WTC11 (cell line): ENCODE measurements around the gene SND1.

Experiments used
- E2F1 ChIP-seq: sonication (generic); formaldehyde crosslinking; IDR thresholded peaks from 2 replicates; pipeline ENCODE4 v1.8.0; 2022; ENCODE audit warnings: mild to moderate bottlenecking, missing genetic modification reagents
- FOXJ3 ChIP-seq: sonication (generic); formaldehyde crosslinking; IDR thresholded peaks from 2 replicates; pipeline ENCODE4 v1.9.0; 2021; ENCODE audit warnings: missing genetic modification reagents, mild to moderate bottlenecking, borderline replicate concordance
- HMGA2 ChIP-seq: fragments of 250-450 bp; sonication (Bioruptor Pico); IDR thresholded peaks from 2 replicates; pipeline ENCODE4 v1.4.0; 2021; ENCODE audit warnings: mild to moderate bottlenecking, moderate library complexity
- HMGXB4 ChIP-seq: sonication (generic); formaldehyde crosslinking; IDR thresholded peaks from 2 replicates; pipeline ENCODE4 v1.8.1; 2023; ENCODE audit warnings: mild to moderate bottlenecking, moderate library complexity, missing genetic modification reagents
- KAT7 ChIP-seq: sonication (generic); formaldehyde crosslinking; IDR thresholded peaks from 2 replicates; pipeline ENCODE4 v1.8.1; 2023; ENCODE audit warnings: missing genetic modification reagents, mild to moderate bottlenecking, borderline replicate concordance
- RELA ChIP-seq: sonication (generic); formaldehyde crosslinking; IDR thresholded peaks from 2 replicates; pipeline ENCODE4 v1.8.1; 2022; ENCODE audit warnings: missing genetic modification reagents, mild to moderate bottlenecking, borderline replicate concordance
- SP1 ChIP-seq: sonication (generic); formaldehyde crosslinking; conservative IDR thresholded peaks from 2 replicates; pipeline ENCODE4 v1.8.1; 2022; ENCODE audit warnings: missing genetic modification reagents
- STAT6 ChIP-seq: sonication (generic); formaldehyde crosslinking; conservative IDR thresholded peaks from 2 replicates; pipeline ENCODE4 v1.8.1; 2023; ENCODE audit warnings: mild to moderate bottlenecking, low read depth, missing genetic modification reagents, moderate library complexity
- TEAD4 ChIP-seq: sonication (generic); formaldehyde crosslinking; IDR thresholded peaks from 2 replicates; pipeline ENCODE4 v1.8.0; 2022; ENCODE audit warnings: mild to moderate bottlenecking, missing genetic modification reagents
- ZBTB21 ChIP-seq: sonication (generic); formaldehyde crosslinking; IDR thresholded peaks from 2 replicates; pipeline ENCODE4 v1.8.1; 2023; ENCODE audit warnings: mild to moderate bottlenecking, missing genetic modification reagents, borderline replicate concordance
- TF ChIP-seq, protein P1 (sequence below): fragments of 200-600 bp; IDR thresholded peaks from 2 replicates; pipeline ENCODE4 v1.8.0; 2022; ENCODE audit warnings: antibody characterized with exemption
- TF ChIP-seq, protein P2 (sequence below): fragments of 250-450 bp; sonication (Bioruptor Pico); conservative IDR thresholded peaks from 2 replicates; pipeline ENCODE4 v1.9.0; 2021; ENCODE audit warnings: mild to moderate bottlenecking
- TF ChIP-seq, protein P3 (sequence below): fragments of 250-450 bp; sonication (Bioruptor Pico); IDR thresholded peaks from 2 replicates; pipeline ENCODE4 v2.1.2; 2022; ENCODE audit warnings: mild to moderate bottlenecking, moderate library complexity

- no peak for TF ChIP-seq HMGXB4
- TF ChIP-seq, protein P1, sequence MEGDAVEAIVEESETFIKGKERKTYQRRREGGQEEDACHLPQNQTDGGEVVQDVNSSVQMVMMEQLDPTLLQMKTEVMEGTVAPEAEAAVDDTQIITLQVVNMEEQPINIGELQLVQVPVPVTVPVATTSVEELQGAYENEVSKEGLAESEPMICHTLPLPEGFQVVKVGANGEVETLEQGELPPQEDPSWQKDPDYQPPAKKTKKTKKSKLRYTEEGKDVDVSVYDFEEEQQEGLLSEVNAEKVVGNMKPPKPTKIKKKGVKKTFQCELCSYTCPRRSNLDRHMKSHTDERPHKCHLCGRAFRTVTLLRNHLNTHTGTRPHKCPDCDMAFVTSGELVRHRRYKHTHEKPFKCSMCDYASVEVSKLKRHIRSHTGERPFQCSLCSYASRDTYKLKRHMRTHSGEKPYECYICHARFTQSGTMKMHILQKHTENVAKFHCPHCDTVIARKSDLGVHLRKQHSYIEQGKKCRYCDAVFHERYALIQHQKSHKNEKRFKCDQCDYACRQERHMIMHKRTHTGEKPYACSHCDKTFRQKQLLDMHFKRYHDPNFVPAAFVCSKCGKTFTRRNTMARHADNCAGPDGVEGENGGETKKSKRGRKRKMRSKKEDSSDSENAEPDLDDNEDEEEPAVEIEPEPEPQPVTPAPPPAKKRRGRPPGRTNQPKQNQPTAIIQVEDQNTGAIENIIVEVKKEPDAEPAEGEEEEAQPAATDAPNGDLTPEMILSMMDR = no peak
- no peak for TF ChIP-seq FOXJ3
- TF ChIP-seq, protein P2, sequence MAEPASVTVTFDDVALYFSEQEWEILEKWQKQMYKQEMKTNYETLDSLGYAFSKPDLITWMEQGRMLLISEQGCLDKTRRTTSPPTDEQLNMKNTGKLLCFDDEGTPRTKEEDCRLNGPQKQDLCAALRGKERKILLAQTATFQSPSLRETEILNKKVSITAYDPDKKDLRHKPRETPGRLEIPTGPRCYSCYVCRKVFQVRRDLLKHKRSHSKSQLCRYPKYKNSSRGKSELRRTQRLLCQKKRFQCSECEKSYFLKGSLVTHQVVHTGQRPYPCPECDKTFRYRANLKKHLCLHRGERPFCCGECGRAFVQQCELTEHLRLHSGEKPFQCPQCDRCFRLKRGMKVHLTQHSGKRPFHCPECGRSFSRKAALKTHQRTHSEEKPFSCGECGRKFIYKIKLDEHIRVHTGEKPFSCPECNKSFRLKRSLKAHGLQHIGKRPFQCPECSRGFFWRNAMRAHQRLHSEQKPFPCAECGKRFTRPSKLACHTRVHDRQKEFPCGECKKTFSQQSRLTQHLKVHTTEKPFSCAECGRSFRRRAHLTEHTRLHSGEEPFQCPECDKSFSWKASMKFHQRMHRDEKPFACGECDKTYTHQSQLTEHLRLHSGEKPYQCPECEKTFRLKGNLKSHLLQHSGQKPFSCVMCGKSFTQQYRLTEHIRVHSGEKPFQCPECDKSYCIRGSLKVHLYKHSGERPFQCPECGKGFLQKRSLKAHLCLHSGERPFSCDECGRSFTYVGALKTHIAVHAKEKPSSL (CRISPR knock-in tag) = no peak
- no peak for TF ChIP-seq KAT7 (CRISPR knock-in tag)
- TF ChIP-seq E2F1 = no peak
- TF ChIP-seq ZBTB21 (CRISPR knock-in tag) = no peak
- no peak for TF ChIP-seq TEAD4
- no peak for TF ChIP-seq SP1
- no peak for TF ChIP-seq HMGA2 (CRISPR knock-in tag)
- TF ChIP-seq, protein P3, sequence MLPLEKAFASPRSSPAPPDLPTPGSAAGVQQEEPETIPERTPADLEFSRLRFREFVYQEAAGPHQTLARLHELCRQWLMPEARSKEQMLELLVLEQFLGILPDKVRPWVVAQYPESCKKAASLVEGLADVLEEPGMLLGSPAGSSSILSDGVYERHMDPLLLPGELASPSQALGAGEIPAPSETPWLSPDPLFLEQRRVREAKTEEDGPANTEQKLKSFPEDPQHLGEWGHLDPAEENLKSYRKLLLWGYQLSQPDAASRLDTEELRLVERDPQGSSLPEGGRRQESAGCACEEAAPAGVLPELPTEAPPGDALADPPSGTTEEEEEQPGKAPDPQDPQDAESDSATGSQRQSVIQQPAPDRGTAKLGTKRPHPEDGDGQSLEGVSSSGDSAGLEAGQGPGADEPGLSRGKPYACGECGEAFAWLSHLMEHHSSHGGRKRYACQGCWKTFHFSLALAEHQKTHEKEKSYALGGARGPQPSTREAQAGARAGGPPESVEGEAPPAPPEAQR (CRISPR knock-in tag) = no peak
- no peak for TF ChIP-seq STAT6
- TF ChIP-seq RELA = no peak
Measured at GRCh38 chr7:128090492-128090891, 438.5 kb downstream of the SND1 start.
